Measurements from ENCODE around the gene YAP1.

The YAP1 gene

GRCh38 chr11:102274628-102275027 lies 164.4 kb downstream of the YAP1 start:
- TF ChIP-seq FOXP2 (optimal IDR thresholded peaks at IDR 0.05; ENCODE audit: borderline replicate concordance, extremely low read depth, extremely low read length, insufficient read depth) (no peak), POLR2AphosphoS5 (IDR thresholded peaks at IDR 0.05; ENCODE audit: low read depth, low read length) (no peak), SIN3A (IDR thresholded peaks at IDR 0.05; ENCODE audit: borderline replicate concordance, insufficient read depth, low read length) (no peak), TAF1 (IDR thresholded peaks at IDR 0.05; ENCODE audit: borderline replicate concordance, insufficient read depth, low read length) (no peak)
- TF ChIP-seq, protein P1, sequence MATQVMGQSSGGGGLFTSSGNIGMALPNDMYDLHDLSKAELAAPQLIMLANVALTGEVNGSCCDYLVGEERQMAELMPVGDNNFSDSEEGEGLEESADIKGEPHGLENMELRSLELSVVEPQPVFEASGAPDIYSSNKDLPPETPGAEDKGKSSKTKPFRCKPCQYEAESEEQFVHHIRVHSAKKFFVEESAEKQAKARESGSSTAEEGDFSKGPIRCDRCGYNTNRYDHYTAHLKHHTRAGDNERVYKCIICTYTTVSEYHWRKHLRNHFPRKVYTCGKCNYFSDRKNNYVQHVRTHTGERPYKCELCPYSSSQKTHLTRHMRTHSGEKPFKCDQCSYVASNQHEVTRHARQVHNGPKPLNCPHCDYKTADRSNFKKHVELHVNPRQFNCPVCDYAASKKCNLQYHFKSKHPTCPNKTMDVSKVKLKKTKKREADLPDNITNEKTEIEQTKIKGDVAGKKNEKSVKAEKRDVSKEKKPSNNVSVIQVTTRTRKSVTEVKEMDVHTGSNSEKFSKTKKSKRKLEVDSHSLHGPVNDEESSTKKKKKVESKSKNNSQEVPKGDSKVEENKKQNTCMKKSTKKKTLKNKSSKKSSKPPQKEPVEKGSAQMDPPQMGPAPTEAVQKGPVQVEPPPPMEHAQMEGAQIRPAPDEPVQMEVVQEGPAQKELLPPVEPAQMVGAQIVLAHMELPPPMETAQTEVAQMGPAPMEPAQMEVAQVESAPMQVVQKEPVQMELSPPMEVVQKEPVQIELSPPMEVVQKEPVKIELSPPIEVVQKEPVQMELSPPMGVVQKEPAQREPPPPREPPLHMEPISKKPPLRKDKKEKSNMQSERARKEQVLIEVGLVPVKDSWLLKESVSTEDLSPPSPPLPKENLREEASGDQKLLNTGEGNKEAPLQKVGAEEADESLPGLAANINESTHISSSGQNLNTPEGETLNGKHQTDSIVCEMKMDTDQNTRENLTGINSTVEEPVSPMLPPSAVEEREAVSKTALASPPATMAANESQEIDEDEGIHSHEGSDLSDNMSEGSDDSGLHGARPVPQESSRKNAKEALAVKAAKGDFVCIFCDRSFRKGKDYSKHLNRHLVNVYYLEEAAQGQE (IDR thresholded peaks at IDR 0.05; ENCODE audit: insufficient read depth in 1 of 2, low read depth in 2 of 2, low read length in 2 of 2) = no peak

- TF ChIP-seq POLR2AphosphoS5 (IDR thresholded peaks at IDR 0.05; ENCODE audit: low read depth, low read length) (no peak), SIN3A (IDR thresholded peaks at IDR 0.05; ENCODE audit: borderline replicate concordance, insufficient read depth, low read length) (no peak), TAF1 (IDR thresholded peaks at IDR 0.05; ENCODE audit: borderline replicate concordance, insufficient read depth, low read length) (no peak), FOXP2 (optimal IDR thresholded peaks at IDR 0.05; ENCODE audit: borderline replicate concordance, extremely low read depth, extremely low read length, insufficient read depth) (no peak)
- TF ChIP-seq, protein P1 (IDR thresholded peaks at IDR 0.05; ENCODE audit: insufficient read depth in 1 of 2, low read depth in 2 of 2, low read length in 2 of 2) = no peak
Observed at GRCh38 chr11:102276362-102276761, 166.1 kb downstream of the YAP1 start.

DNA sequence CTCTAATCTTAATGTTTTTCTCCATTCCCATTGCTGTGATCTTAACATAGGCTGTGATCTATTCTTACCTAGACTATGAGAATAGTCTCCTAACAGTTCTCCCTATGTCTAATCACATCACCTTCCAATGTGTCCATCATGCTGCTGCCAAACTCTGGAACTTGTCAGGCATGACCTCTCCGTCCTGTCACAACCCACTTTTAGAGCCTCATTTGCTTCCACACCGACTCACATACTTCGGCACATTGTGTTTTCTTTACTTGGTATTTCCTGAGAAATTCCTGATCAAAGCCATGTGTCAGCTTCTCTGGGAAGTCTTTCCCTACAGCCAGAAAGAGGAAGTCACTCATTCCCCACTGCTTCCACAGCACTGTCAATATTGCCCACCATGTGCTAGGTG lies 166.5 kb downstream of the YAP1 start:
- no peak for TF ChIP-seq SIN3A (IDR thresholded peaks at IDR 0.05; ENCODE audit: borderline replicate concordance, insufficient read depth, low read length)
- TF ChIP-seq TAF1 (IDR thresholded peaks at IDR 0.05; ENCODE audit: borderline replicate concordance, insufficient read depth, low read length) = no peak
- TF ChIP-seq, protein P1 (IDR thresholded peaks at IDR 0.05; ENCODE audit: insufficient read depth in 1 of 2, low read depth in 2 of 2, low read length in 2 of 2) = no peak
- TF ChIP-seq POLR2AphosphoS5 (IDR thresholded peaks at IDR 0.05; ENCODE audit: low read depth, low read length) = no peak

- TF ChIP-seq POLR2AphosphoS5 (IDR thresholded peaks at IDR 0.05; ENCODE audit: low read depth, low read length) (no peak), FOXP2 (optimal IDR thresholded peaks at IDR 0.05; ENCODE audit: borderline replicate concordance, extremely low read depth, extremely low read length, insufficient read depth) (no peak), TAF1 (IDR thresholded peaks at IDR 0.05; ENCODE audit: borderline replicate concordance, insufficient read depth, low read length) (no peak)
- TF ChIP-seq, protein P1 (IDR thresholded peaks at IDR 0.05; ENCODE audit: insufficient read depth in 1 of 2, low read depth in 2 of 2, low read length in 2 of 2) = no peak
Observed at GRCh38 chr11:102279641-102280170, 169.5 kb downstream of the YAP1 start.
